Neural cell (in vitro differentiated cells): ENCODE results near the gene AS3MT. TPM values are rescaled to one million over a fixed set of nuclear protein-coding genes. Genes with fewer than 3 reads are reported as not detected.

Experiments
- H2AFZ ChIP-seq: fragments of 200-600, 300-800 bp; sonication (generic), shearing (Covaris generic); 2 replicates; pipeline ENCODE4 v1.6.0; 2014; ENCODE audit warnings: low read depth, mild to moderate bottlenecking, antibody characterized with exemption, low read length, moderate library complexity
- H3F3A ChIP-seq: fragments of 200-600 bp; shearing (Covaris generic); 2 replicates; pipeline ENCODE4 v1.6.1; 2016; ENCODE audit warnings: mild to moderate bottlenecking, moderate library complexity, mixed read lengths, antibody characterized with exemption, low read length; ENCODE audit not compliant: insufficient read depth, poor library complexity, severe bottlenecking
- H3K27ac ChIP-seq: fragments of 200-600, 300-800 bp; sonication (generic), shearing (Covaris generic); 2 replicates; pipeline ENCODE4 v1.5.1; 2014; ENCODE audit warnings: mild to moderate bottlenecking, low read length, moderate library complexity
- H3K27me3 ChIP-seq: fragments of 300-800, 200-600 bp; sonication (generic), shearing (Covaris generic); 2 replicates; pipeline ENCODE4 v1.6.0; 2014; ENCODE audit warnings: mild to moderate bottlenecking, low read depth, low read length, moderate library complexity; ENCODE audit not compliant: insufficient read depth
- H3K36me3 ChIP-seq: fragments of 300-800, 200-600 bp; sonication (generic), shearing (Covaris generic); 2 replicates; pipeline ENCODE4 v1.5.1; 2014; ENCODE audit warnings: mild to moderate bottlenecking, antibody characterized with exemption, low read length, moderate library complexity; ENCODE audit not compliant: insufficient read depth
- H3K4me2 ChIP-seq: fragments of 300-800, 200-600 bp; sonication (generic), shearing (Covaris generic); 2 replicates; pipeline ENCODE4 v1.6.0; 2014; ENCODE audit warnings: mild to moderate bottlenecking, low read length
- H3K4me3 ChIP-seq: fragments of 300-800, 200-600 bp; sonication (generic), shearing (Covaris generic); 2 replicates; pipeline ENCODE4 v1.5.1; 2014; ENCODE audit warnings: mild to moderate bottlenecking, low read length, moderate library complexity
- H3K79me2 ChIP-seq: fragments of 200-600 bp; shearing (Covaris generic); replicated peaks from 2 replicates; pipeline ENCODE4 v1.6.0; 2014; ENCODE audit warnings: mild to moderate bottlenecking, low read length, moderate library complexity; ENCODE audit not compliant: insufficient read depth
- H3K9ac ChIP-seq: fragments of 300-800, 200-600 bp; sonication (generic), shearing (Covaris generic); 2 replicates; pipeline ENCODE4 v1.6.1; 2016; ENCODE audit warnings: mild to moderate bottlenecking, low read length, mixed read lengths
- H3K9me2 ChIP-seq: fragments of 200-600 bp; shearing (Covaris generic); 2 replicates; pipeline ENCODE4 v1.6.1; 2016; ENCODE audit warnings: mild to moderate bottlenecking, low read length, mixed read lengths; ENCODE audit not compliant: insufficient read depth
- H3K9me3 ChIP-seq: fragments of 200-600, 300-800 bp; sonication (generic), shearing (Covaris generic); 2 replicates; pipeline ENCODE4 v1.6.1; 2016; ENCODE audit warnings: mild to moderate bottlenecking, mixed run types, low read length, moderate library complexity, mixed read lengths
- H4K20me1 ChIP-seq: fragments of 200-600 bp; shearing (Covaris generic); 2 replicates; pipeline ENCODE4 v1.6.1; 2016; ENCODE audit warnings: mild to moderate bottlenecking, mixed run types; ENCODE audit not compliant: insufficient read depth
- EP300 ChIP-seq: fragments of 450-650 bp; conservative IDR thresholded peaks from 2 replicates; pipeline ENCODE4 v1.6.1; 2014; ENCODE audit warnings: antibody characterized with exemption, mild to moderate bottlenecking, moderate library complexity; ENCODE audit not compliant: poor library complexity, severe bottlenecking
- EZH2 ChIP-seq: fragments of 200-600, 300-800 bp; shearing (Covaris generic), sonication (generic); IDR thresholded peaks from 2 replicates; pipeline ENCODE4 v1.6.1; 2014; ENCODE audit warnings: antibody characterized with exemption, low read length, borderline replicate concordance, mild to moderate bottlenecking; ENCODE audit not compliant: insufficient read depth, poor library complexity, severe bottlenecking
- MXI1 ChIP-seq: fragments of 450-650 bp; conservative IDR thresholded peaks from 2 replicates; pipeline ENCODE4 v1.6.1; 2014; ENCODE audit warnings: antibody characterized with exemption, mild to moderate bottlenecking; ENCODE audit not compliant: poor library complexity, severe bottlenecking
- POLR2AphosphoS5 ChIP-seq: IDR thresholded peaks from 2 replicates; pipeline ENCODE4 v1.6.1; 2012
- RAD21 ChIP-seq: fragments of 450-650 bp; conservative IDR thresholded peaks from 2 replicates; pipeline ENCODE4 v1.6.1; 2014; ENCODE audit warnings: antibody characterized with exemption, mild to moderate bottlenecking, moderate library complexity
- SMC3 ChIP-seq: fragments of 450-650 bp; conservative IDR thresholded peaks from 2 replicates; pipeline ENCODE4 v1.6.1; 2014; ENCODE audit warnings: antibody characterized with exemption, mild to moderate bottlenecking, moderate library complexity; ENCODE audit not compliant: poor library complexity
- TAF1 ChIP-seq: IDR thresholded peaks from 2 replicates; pipeline ENCODE4 v1.6.1; 2012; ENCODE audit warnings: low read depth
- polyA plus RNA-seq: library from polyadenylated mRNA; depleted of rRNA; stranded (reverse); fragments of >200 nt; gene quantifications from 2 replicates; pipeline ENCODE4 v1.2.3, GENCODE V29; 2014
- TF ChIP-seq, protein P1 (sequence below): IDR thresholded peaks from 2 replicates; pipeline ENCODE4 v1.6.1; 2012; ENCODE audit warnings: borderline replicate concordance
- TF ChIP-seq, protein P2 (sequence below): fragments of 450-650 bp; IDR thresholded peaks from 2 replicates; pipeline ENCODE4 v1.5.1; 2014; ENCODE audit warnings: antibody characterized with exemption, mild to moderate bottlenecking, moderate library complexity; ENCODE audit not compliant: poor library complexity, severe bottlenecking

Gene AS3MT
- polyA plus RNA-seq, 1 donor from 2014 or later: 17.6 TPM

DNA sequence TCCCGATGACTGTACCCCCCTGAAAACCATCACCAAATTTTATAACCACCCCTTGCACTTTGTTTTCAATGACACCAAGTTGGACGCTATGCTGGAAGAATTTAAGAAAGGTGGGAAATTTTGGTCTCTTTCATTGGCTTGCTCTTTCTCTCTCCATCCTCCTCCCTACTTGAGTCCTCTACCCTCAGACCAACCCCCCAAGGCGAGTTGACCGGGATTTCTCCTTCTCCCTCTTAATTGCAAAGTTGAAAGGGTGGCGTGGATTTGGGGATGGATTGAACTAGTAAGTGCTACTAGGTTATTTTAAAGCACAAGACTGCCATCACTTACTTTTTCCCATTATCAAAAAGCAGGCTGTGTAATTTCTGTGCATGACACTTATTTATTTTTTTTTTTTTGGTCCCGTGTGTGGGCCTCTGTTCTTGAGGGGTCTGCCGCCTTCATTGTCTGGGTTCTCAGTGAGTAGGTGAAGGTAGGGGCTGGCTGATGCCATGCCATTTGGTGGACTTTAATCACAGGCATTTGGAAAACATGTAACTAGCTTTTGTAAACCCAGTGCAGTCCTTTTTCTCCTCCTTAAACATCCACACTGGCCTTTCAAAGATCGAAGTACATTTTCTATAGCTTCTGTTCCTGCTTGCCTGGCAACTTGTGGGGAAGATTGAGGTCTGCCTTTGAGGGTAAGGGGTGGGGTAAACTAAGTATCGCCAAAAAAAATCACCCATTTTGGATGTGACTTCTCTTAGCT is 50.9 kb downstream of the AS3MT start:
- Histone ChIP-seq H2AFZ (no peak overlapping the region), H3K27ac (no peak overlapping the region), H3K4me2 (peak overlapping the region; percentile 86), H3K27me3 (no peaks in the 10 kb centered on the region), H3K36me3 (no peaks in the 10 kb centered on the region), H3K79me2 (peaks cover 44% of the 10 kb centered on the region), H3K9me2 (no peaks in the 10 kb centered on the region), H3F3A (no peaks in the 10 kb centered on the region), H4K20me1 (no peaks in the 10 kb centered on the region), H3K9ac (peak overlapping the region; percentile 90), H3K4me3 (peak overlapping the region; percentile 95), H3K9me3 (no peaks in the 10 kb centered on the region)
- TF ChIP-seq EP300 (no peak), RAD21 (no peak), EZH2 (no peak), POLR2AphosphoS5 (no peak), SMC3 (no peak), MXI1 (no peak), TAF1 (no peak)
- TF ChIP-seq, protein P1, sequence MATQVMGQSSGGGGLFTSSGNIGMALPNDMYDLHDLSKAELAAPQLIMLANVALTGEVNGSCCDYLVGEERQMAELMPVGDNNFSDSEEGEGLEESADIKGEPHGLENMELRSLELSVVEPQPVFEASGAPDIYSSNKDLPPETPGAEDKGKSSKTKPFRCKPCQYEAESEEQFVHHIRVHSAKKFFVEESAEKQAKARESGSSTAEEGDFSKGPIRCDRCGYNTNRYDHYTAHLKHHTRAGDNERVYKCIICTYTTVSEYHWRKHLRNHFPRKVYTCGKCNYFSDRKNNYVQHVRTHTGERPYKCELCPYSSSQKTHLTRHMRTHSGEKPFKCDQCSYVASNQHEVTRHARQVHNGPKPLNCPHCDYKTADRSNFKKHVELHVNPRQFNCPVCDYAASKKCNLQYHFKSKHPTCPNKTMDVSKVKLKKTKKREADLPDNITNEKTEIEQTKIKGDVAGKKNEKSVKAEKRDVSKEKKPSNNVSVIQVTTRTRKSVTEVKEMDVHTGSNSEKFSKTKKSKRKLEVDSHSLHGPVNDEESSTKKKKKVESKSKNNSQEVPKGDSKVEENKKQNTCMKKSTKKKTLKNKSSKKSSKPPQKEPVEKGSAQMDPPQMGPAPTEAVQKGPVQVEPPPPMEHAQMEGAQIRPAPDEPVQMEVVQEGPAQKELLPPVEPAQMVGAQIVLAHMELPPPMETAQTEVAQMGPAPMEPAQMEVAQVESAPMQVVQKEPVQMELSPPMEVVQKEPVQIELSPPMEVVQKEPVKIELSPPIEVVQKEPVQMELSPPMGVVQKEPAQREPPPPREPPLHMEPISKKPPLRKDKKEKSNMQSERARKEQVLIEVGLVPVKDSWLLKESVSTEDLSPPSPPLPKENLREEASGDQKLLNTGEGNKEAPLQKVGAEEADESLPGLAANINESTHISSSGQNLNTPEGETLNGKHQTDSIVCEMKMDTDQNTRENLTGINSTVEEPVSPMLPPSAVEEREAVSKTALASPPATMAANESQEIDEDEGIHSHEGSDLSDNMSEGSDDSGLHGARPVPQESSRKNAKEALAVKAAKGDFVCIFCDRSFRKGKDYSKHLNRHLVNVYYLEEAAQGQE: no peak
- TF ChIP-seq, protein P2, sequence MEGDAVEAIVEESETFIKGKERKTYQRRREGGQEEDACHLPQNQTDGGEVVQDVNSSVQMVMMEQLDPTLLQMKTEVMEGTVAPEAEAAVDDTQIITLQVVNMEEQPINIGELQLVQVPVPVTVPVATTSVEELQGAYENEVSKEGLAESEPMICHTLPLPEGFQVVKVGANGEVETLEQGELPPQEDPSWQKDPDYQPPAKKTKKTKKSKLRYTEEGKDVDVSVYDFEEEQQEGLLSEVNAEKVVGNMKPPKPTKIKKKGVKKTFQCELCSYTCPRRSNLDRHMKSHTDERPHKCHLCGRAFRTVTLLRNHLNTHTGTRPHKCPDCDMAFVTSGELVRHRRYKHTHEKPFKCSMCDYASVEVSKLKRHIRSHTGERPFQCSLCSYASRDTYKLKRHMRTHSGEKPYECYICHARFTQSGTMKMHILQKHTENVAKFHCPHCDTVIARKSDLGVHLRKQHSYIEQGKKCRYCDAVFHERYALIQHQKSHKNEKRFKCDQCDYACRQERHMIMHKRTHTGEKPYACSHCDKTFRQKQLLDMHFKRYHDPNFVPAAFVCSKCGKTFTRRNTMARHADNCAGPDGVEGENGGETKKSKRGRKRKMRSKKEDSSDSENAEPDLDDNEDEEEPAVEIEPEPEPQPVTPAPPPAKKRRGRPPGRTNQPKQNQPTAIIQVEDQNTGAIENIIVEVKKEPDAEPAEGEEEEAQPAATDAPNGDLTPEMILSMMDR: no peak

DNA sequence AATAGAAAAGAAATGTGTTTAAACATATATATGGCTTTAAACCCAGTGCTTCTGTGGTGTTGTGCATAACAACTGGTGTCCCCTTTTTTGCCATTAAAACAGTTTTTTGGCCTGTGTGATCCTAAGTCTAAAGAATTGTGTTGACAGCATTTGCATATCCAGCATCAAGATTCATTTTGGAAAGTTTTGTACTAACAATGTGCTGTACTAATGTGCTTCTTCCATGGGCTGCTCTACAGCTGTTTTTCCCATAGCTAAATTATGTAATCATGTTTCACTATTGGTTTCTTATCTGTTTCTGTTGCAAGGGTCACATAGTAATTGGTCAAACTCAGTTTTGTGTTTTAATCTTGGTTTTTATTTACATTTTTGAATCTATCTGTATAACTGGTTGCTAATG is 54.3 kb downstream of the AS3MT start:
- Histone ChIP-seq H3K79me2 (peaks cover 44% of the 10 kb centered on the region), H3K4me2 (peak overlapping the region; percentile 36), H2AFZ (no peak overlapping the region), H3K9ac (no peak overlapping the region), H3K9me3 (no peaks in the 10 kb centered on the region), H3K36me3 (no peaks in the 10 kb centered on the region), H3K27ac (no peak overlapping the region), H3K9me2 (no peaks in the 10 kb centered on the region), H3K27me3 (no peaks in the 10 kb centered on the region), H4K20me1 (no peaks in the 10 kb centered on the region), H3F3A (no peaks in the 10 kb centered on the region), H3K4me3 (peak overlapping the region; percentile 95)
- TF ChIP-seq, protein P1: no peak
- TF ChIP-seq EP300: no peak
- TF ChIP-seq, protein P2: no peak
- TF ChIP-seq MXI1: no peak
- no peak for TF ChIP-seq EZH2
- TF ChIP-seq RAD21: no peak
